Kidney (tissue), 14 donors: ENCODE measurements around the gene TARBP1. TPM values are rescaled to one million over a fixed set of nuclear protein-coding genes. Genes with fewer than 3 reads are reported as not detected.

Source experiments
- DNase-seq, 5 donors: peaks; one replicate each; pipeline ENCODE4 v3.0.0-alpha.2; 2013 to 2020
- FAIRE-seq: peaks from 2 replicates; lab custom pipeline; 2012; peaks lifted over from hg19 to GRCh38; lab: Jason Lieb, UNC
- H3K27ac ChIP-seq, 2 donors: one replicate each; pipeline ENCODE4 v1.7.0; 2013; ENCODE audit warnings: low read depth in 2 of 2, low read length in 2 of 2, inconsistent platforms in 1 of 2
- H3K27me3 ChIP-seq: one replicate; pipeline ENCODE4 v1.7.1; 2013; ENCODE audit warnings: low read length, inconsistent platforms; ENCODE audit not compliant: control insufficient read depth, insufficient read depth
- H3K36me3 ChIP-seq, 3 donors: one replicate each; pipeline versions ENCODE4 v1.7.0 to v1.7.1; 2013; ENCODE audit warnings: low read length in 3 of 3, control low read depth in 1 of 3, inconsistent platforms in 1 of 3; ENCODE audit not compliant: insufficient read depth in 3 of 3, control insufficient read depth in 2 of 3
- H3K4me1 ChIP-seq, 3 donors: one replicate each; pipeline versions ENCODE4 v1.7.0 to v1.7.1; 2013; ENCODE audit warnings: low read length in 3 of 3, inconsistent platforms in 1 of 3, low read depth in 1 of 3; ENCODE audit not compliant: control insufficient read depth in 2 of 3, insufficient read depth in 2 of 3
- H3K4me3 ChIP-seq, 3 donors: one replicate each; pipeline versions ENCODE4 v1.7.0 to v1.8.1; 2013; ENCODE audit warnings: low read length in 3 of 3, control low read depth in 1 of 3, inconsistent platforms in 1 of 3
- H3K9ac ChIP-seq, 3 donors: one replicate each; pipeline versions ENCODE4 v1.7.0 to v1.7.1; 2013; ENCODE audit warnings: low read length in 3 of 3, control low read depth in 1 of 3, inconsistent platforms in 1 of 3
- H3K9me3 ChIP-seq, 3 donors: one replicate each; pipeline versions ENCODE4 v1.7.0 to v1.7.1; 2013; ENCODE audit warnings: low read length in 3 of 3, control low read depth in 1 of 3, inconsistent platforms in 1 of 3; ENCODE audit not compliant: control insufficient read depth in 2 of 3, insufficient read depth in 1 of 3
- CTCF ChIP-seq: IDR thresholded peaks from 3 replicates; pipeline ENCODE4 v1.5.1; 2012; ENCODE audit warnings: mild to moderate bottlenecking, moderate library complexity, borderline replicate concordance; ENCODE audit not compliant: insufficient read depth; ENCODE audit errors: extremely low read depth
- intact Hi-C: fragments of 100-400 bp; cut with DNase I; formaldehyde crosslinking; loops from one replicate; pipeline ENCODE4 v1.11.1; 2022
- polyA plus RNA-seq: library from polyadenylated mRNA; stranded (reverse); fragments of 350-450 nt; fragmentation: Illumina TruSeq; extraction: RNeasy Lipid Tissue Mini Kit (QIAGEN cat#74804); gene quantifications from one replicate; pipeline ENCODE4 v1.2.3, GENCODE V29; 2014; ENCODE audit warnings: low read depth, low replicate concordance; ENCODE audit not compliant: insufficient read depth
- total RNA-seq: library from RNA; stranded (reverse); fragmentation: NEBNext Ultra II Directional; extraction: Animal tissue kit (Norgen Biotek cat#: 25700); gene quantifications from one replicate; pipeline ENCODE4 v1.2.1, GENCODE V29; 2021
- donor health status: control.
- donor health status: control.
- donor health status: control.
- donor health status: control.
- donor health status: control.
- donor health status: DM: yes; HTN: yes; CAD: no.
- donor health status: Normal renal cell carcinoma (clear cell type).

Gene TARBP1
- total and polyA plus RNA-seq, 2 donors from 2014 or later = 14.3 to 26.2 TPM

GRCh38 chr1:234512451-234512861 lies 33.5 kb upstream of the TARBP1 start:
- no peak overlapping the region for H3K9ac ChIP-seq
- intact Hi-C loops = no loop called here
- no peak for TF ChIP-seq CTCF
- DNase-seq (no peak), FAIRE-seq (no peak)
- no peaks in the 10 kb centered on the region for H3K9me3 ChIP-seq
- peaks cover 0 to 2% (median 2%) of the 10 kb centered on the region in 3 donors for H3K4me1 ChIP-seq
- H3K36me3 ChIP-seq = no peaks in the 10 kb centered on the region
- H3K27ac ChIP-seq = no peak overlapping the region
- H3K4me3 ChIP-seq = no peak overlapping the region
- no peaks in the 10 kb centered on the region for H3K27me3 ChIP-seq

DNA sequence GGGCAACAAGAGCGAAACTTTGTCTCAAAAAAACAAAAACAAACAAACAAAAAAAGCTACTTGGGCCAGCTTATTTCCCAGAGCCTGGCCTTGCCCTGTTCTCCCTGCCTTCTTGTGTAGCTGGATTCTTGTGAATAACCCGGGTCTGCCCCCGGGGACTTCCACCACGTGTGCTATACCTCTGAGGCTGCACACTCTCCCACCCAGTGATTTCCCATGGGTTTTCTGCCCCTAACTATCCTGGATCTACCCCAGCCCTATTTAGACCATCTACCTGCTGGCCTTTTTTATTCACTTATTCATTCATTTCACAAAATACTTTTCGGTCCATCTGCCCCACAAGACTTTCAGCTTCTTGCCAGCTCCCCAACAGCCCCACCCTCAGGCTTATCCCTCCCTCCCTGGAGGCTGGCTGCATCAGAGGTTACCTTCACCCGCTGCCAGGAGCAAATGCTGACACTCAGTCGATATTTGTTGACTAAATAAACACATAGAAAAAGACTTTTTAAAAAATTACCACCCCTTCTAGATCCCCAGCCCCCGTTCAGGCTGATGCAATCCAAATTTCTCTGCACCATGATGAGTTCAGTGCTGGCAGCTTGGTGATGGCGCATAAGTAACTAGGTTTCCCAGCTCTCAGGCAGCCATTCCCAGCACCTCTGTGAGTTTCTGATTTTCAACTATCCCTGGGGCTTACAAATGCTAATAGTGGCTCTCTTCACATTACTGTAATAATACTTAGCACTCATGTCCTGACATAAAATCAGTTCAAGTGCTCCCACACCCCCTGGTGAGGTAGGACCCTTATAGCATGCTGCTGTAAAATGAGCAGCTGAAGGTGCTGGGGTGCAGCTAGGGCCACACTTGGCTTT lies 30.7 kb upstream of the TARBP1 start:
- FAIRE-seq (no peak), DNase-seq (no peak)
- no peaks in the 10 kb centered on the region for H3K27me3 ChIP-seq
- no peaks in the 10 kb centered on the region for H3K9me3 ChIP-seq
- no peak overlapping the region for H3K4me3 ChIP-seq
- TF ChIP-seq CTCF = no peak
- H3K27ac ChIP-seq = no peak overlapping the region
- no peaks in the 10 kb centered on the region for H3K4me1 ChIP-seq
- no peaks in the 10 kb centered on the region for H3K36me3 ChIP-seq
- intact Hi-C loops = no loop called here
- H3K9ac ChIP-seq = no peak overlapping the region

DNA sequence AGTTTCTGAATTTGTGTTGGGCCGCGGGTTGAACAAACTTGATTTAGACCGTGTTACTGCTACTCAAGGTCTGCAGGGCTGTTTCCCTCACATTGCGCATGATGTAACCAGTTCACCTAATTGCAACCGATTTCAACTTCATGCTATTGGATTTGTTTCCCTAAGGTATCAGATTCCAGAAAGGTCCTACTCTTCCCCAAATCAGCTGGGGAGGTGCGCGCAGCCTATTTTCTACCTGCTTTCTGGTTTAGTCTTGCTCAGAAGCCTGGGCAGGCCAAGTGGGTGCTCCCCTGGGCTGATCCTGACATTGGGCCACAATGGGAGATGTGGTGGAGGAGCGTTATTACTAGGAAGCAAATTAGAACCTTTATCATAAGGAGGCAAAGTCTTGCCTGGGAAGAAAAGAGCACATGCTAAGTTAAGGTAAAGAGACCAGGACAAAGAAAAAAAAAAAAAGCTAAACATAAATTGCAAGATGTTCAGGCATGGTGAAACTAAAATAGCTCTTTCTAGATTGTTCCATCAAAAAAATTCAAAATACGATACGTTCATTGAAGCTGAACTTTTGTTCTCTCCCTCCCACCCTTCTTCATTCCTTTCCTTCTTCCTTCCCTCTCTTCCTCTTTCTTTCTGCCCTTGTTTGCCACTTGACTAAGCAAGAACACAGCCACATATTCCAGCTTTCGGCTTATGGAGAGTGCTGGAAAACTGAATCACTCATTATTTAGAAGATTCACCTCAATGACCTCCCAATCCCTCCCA lies 28.8 kb upstream of the TARBP1 start:
- Histone ChIP-seq H3K27me3 (no peaks in the 10 kb centered on the region), H3K27ac (no peak overlapping the region), H3K4me1 (peaks cover 0 to 6% (median 0%) of the 10 kb centered on the region in 3 donors), H3K36me3 (no peaks in the 10 kb centered on the region), H3K9me3 (no peaks in the 10 kb centered on the region), H3K4me3 (no peak overlapping the region), H3K9ac (no peak overlapping the region)
- DNase-seq = peak in 2 of 5 donors; percentile 39 to 61
- TF ChIP-seq CTCF = no peak
- intact Hi-C loops = no loop called here
- no peak for FAIRE-seq
